ENCODE results near the gene BMAL1.

DNA sequence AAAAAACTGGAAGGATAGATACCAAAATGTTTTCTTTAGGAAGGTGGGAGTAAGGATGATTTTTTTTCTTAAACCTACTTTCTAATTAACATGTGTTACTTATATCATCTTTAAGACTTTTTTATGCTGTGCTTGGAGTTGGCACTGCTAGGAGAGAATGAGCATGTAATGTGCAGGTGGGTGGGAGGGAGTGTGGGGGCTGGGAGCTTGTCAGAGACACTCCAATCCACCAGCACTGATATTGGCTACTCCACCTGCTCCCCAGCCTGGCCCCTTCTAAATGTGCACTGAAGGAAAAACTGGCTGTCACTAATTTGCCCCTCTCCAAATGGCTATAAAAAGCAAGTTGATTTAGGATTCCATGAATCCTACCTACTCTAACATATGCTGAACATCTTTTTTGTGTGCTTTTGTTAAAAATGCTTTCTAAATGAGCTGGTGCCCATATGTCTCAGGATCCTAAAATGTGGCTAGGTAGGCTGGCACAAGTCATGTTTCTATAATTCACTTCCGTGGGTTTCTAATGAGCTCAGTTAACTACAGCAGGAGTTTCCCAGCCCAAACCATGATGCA is 44.3 kb upstream of the BMAL1 start:
- TF ChIP-seq, protein P1, sequence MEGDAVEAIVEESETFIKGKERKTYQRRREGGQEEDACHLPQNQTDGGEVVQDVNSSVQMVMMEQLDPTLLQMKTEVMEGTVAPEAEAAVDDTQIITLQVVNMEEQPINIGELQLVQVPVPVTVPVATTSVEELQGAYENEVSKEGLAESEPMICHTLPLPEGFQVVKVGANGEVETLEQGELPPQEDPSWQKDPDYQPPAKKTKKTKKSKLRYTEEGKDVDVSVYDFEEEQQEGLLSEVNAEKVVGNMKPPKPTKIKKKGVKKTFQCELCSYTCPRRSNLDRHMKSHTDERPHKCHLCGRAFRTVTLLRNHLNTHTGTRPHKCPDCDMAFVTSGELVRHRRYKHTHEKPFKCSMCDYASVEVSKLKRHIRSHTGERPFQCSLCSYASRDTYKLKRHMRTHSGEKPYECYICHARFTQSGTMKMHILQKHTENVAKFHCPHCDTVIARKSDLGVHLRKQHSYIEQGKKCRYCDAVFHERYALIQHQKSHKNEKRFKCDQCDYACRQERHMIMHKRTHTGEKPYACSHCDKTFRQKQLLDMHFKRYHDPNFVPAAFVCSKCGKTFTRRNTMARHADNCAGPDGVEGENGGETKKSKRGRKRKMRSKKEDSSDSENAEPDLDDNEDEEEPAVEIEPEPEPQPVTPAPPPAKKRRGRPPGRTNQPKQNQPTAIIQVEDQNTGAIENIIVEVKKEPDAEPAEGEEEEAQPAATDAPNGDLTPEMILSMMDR (conservative IDR thresholded peaks at IDR 0.05; ENCODE audit: low read depth, low read length), result no peak
- TF ChIP-seq EZH2 (IDR thresholded peaks at IDR 0.05; ENCODE audit: low read length, unreplicated experiment) (no peak), EZH2phosphoT487 (IDR thresholded peaks at IDR 0.05; ENCODE audit: borderline replicate concordance, low read length) (no peak)
